GM23248 (cell line): ENCODE measurements around the gene EFCAB6. TPM values are rescaled to one million over a fixed set of nuclear protein-coding genes. Genes with fewer than 3 reads are reported as not detected.

Experiments used
- DNase-seq: peaks from one replicate; pipeline ENCODE4 v3.0.0-alpha.2; 2015
- H2AFZ ChIP-seq: fragments of 200-600 bp; sonication (generic); 2 replicates; pipeline ENCODE4 v1.6.1; 2016; ENCODE audit warnings: antibody characterized with exemption
- H3F3A ChIP-seq: fragments of 200-600 bp; sonication (generic); 2 replicates; pipeline ENCODE4 v1.6.1; 2016; ENCODE audit warnings: mild to moderate bottlenecking, antibody characterized with exemption, mixed run types; ENCODE audit not compliant: insufficient read depth
- H3K27ac ChIP-seq: fragments of 200-600 bp; sonication (generic); 2 replicates; pipeline ENCODE4 v1.5.1; 2016; ENCODE audit warnings: mild to moderate bottlenecking
- H3K27me3 ChIP-seq: fragments of 200-600 bp; sonication (generic); replicated peaks from 2 replicates; pipeline ENCODE4 v1.6.1; 2016; ENCODE audit warnings: mild to moderate bottlenecking; ENCODE audit not compliant: insufficient read depth
- H3K36me3 ChIP-seq: fragments of 200-600 bp; sonication (generic); 2 replicates; pipeline ENCODE4 v1.6.1; 2016; ENCODE audit warnings: low read depth, mild to moderate bottlenecking
- H3K4me1 ChIP-seq: fragments of 200-600 bp; sonication (generic); 2 replicates; pipeline ENCODE4 v1.6.1; 2016; ENCODE audit warnings: mild to moderate bottlenecking; ENCODE audit not compliant: insufficient read depth
- H3K4me2 ChIP-seq: fragments of 200-600 bp; sonication (generic); one replicate; pipeline ENCODE4 v1.6.1; 2016; ENCODE audit warnings: mild to moderate bottlenecking; ENCODE audit not compliant: unreplicated experiment
- H3K4me3 ChIP-seq: fragments of 200-600 bp; sonication (generic); 2 replicates; pipeline ENCODE4 v1.5.1; 2016; ENCODE audit warnings: mild to moderate bottlenecking
- H3K79me2 ChIP-seq: fragments of 200-600 bp; sonication (generic); 2 replicates; pipeline ENCODE4 v1.6.1; 2016; ENCODE audit warnings: mild to moderate bottlenecking; ENCODE audit not compliant: insufficient read depth
- H3K9ac ChIP-seq: fragments of 200-600 bp; sonication (generic); 2 replicates; pipeline ENCODE4 v1.6.1; 2016; ENCODE audit warnings: mild to moderate bottlenecking
- H3K9me2 ChIP-seq: fragments of 200-600 bp; sonication (generic); 2 replicates; pipeline ENCODE4 v1.6.1; 2016; ENCODE audit warnings: mixed run types, mild to moderate bottlenecking, moderate library complexity; ENCODE audit not compliant: insufficient read depth
- H3K9me3 ChIP-seq: fragments of 200-600 bp; sonication (generic); one replicate; pipeline ENCODE4 v1.6.1; 2017; ENCODE audit warnings: low read depth
- H4K20me1 ChIP-seq: fragments of 200-600 bp; sonication (generic); 2 replicates; pipeline ENCODE4 v1.6.0; 2016; ENCODE audit not compliant: insufficient read depth
- EZH2 ChIP-seq: fragments of 200-600 bp; sonication (generic); IDR thresholded peaks from 2 replicates; pipeline ENCODE4 v1.6.1; 2018; ENCODE audit warnings: antibody characterized with exemption, mild to moderate bottlenecking; ENCODE audit not compliant: insufficient read depth, poor library complexity, severe bottlenecking
- EZH2phosphoT487 ChIP-seq: fragments of 200-600 bp; sonication (generic); IDR thresholded peaks from 2 replicates; pipeline ENCODE4 v1.6.1; 2018; ENCODE audit warnings: antibody characterized with exemption, moderate library complexity, mild to moderate bottlenecking, low read depth; ENCODE audit not compliant: insufficient read depth
- WGBS, 2 experiments: methylation state at CpG; one replicate each; pipeline ENCODE4 v1.1.6; 2015 to 2017; ENCODE audit warnings: low lambda C conversion rate in 2 of 2, low coverage in 1 of 2; ENCODE audit errors: missing lambda C conversion rate in 2 of 2; 5-methylcytosine and 5-hydroxymethylcytosine counted together
- in situ Hi-C: fragments of 300-500 bp; cut with MboI; formaldehyde crosslinking; loops from 2 replicates; pipeline ENCODE4 v1.15.0; 2020
- polyA plus RNA-seq: library from polyadenylated mRNA; unstranded; fragments of >200 nt; fragmentation: Nextera tagmentation; extraction: Ambion mirVana; gene quantifications from 2 replicates; pipeline ENCODE4 v1.2.1, GENCODE V29; 2016
- total RNA-seq: library from RNA; depleted of rRNA; stranded (reverse); fragments of >200 nt; shearing (Covaris generic); gene quantifications from 2 replicates; pipeline ENCODE4 v1.2.3, GENCODE V29; 2014

The EFCAB6 gene
- total and polyA plus RNA-seq, 2 experiments from 2014 or later: 1.5 to 2.1 TPM

DNA sequence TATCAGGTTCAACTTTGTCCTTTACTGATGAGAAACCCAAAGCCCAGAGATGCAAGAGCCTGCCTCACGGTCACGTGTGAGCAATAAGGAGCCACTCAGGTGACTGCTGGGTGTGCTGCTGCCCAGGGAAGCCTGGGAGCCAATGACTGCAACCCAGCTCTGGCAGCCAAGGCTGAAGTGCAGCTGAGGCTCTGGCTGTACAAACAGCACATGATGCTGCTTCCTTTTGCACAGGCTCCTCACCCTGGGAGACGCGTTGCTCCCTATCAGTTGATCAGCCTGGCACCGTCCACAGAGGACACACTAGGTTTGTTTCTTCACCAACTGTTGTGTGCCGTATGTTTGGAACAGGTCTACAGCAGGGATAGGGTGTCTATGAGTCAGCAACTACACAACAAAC, 168.7 kb downstream of the EFCAB6 start:
- Histone ChIP-seq H3K36me3 (no peaks in the 10 kb centered on the region), H3F3A (no peaks in the 10 kb centered on the region), H3K4me2 (no peak overlapping the region), H3K9ac (no peak overlapping the region), H2AFZ (no peak overlapping the region), H3K4me1 (no peaks in the 10 kb centered on the region), H3K27ac (no peak overlapping the region), H3K9me2 (no peaks in the 10 kb centered on the region), H4K20me1 (no peaks in the 10 kb centered on the region), H3K27me3 (peaks cover 4% of the 10 kb centered on the region; the same call in 1 of the 2 replicates), H3K79me2 (no peaks in the 10 kb centered on the region), H3K9me3 (no peaks in the 10 kb centered on the region), H3K4me3 (no peak overlapping the region)
- WGBS, 2 experiments: 63 to 70% methylated on average over 6 of the region's 6 CpGs
- TF ChIP-seq EZH2phosphoT487 (no peak), EZH2 (no peak)
- DNase-seq: no peak
- in situ Hi-C loops: no loop called here

DNA sequence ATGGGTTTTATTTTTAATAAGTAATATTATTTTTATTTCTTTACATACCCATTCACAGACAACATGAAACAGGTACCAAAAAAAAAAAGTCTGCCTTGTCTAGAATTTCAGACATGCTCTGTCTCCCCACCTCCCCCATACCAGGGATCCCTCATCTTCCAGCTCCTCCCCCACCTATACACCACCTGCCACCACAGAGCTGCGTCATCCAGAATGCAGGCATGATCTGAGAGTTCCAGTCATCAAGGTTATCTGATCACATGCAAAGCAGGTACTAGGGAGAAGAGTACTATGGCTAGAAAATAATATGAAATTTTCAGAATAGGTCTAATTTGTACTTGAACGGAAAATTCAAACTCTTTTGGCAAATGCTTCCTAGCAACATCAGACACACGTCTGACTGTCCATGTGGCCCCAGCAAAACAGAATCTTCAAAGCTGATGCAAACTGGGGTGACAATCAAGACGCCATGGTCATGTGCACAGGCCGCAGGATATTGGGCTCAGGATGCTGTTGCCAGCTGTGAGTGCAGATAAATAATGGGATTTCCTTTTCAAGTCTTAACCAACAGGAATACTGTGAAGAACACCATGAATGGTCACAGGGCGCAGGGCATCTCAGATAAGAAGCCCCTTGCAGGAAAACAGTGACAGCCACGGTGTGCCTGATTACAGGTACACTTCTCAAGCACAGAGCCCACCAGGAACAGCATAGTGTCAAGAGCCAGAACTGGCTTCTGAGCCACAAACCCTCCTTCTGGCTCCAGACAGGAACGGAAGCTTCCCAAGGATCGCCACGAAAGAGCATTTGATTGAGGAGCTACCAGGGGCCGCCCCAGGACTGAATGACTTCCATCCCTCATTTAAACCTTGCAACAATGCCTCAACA, 169.5 kb downstream of the EFCAB6 start:
- no peaks in the 10 kb centered on the region for H3F3A ChIP-seq
- H4K20me1 ChIP-seq: no peaks in the 10 kb centered on the region
- H3K4me3 ChIP-seq: no peak overlapping the region
- no peak for DNase-seq
- no peaks in the 10 kb centered on the region for H3K9me2 ChIP-seq
- no peak overlapping the region for H2AFZ ChIP-seq
- H3K4me2 ChIP-seq: no peak overlapping the region
- no peaks in the 10 kb centered on the region for H3K79me2 ChIP-seq
- no peak overlapping the region for H3K9ac ChIP-seq
- no peaks in the 10 kb centered on the region for H3K4me1 ChIP-seq
- no peaks in the 10 kb centered on the region for H3K9me3 ChIP-seq
- 53 to 55% methylated on average over 11 of the region's 11 CpGs for WGBS, 2 experiments
- H3K27me3 ChIP-seq: peaks cover 4% of the 10 kb centered on the region; the same call in 1 of the 2 replicates
- in situ Hi-C loops: no loop called here
- H3K36me3 ChIP-seq: no peaks in the 10 kb centered on the region
- TF ChIP-seq EZH2 (no peak), EZH2phosphoT487 (no peak)
- no peak overlapping the region for H3K27ac ChIP-seq

DNA sequence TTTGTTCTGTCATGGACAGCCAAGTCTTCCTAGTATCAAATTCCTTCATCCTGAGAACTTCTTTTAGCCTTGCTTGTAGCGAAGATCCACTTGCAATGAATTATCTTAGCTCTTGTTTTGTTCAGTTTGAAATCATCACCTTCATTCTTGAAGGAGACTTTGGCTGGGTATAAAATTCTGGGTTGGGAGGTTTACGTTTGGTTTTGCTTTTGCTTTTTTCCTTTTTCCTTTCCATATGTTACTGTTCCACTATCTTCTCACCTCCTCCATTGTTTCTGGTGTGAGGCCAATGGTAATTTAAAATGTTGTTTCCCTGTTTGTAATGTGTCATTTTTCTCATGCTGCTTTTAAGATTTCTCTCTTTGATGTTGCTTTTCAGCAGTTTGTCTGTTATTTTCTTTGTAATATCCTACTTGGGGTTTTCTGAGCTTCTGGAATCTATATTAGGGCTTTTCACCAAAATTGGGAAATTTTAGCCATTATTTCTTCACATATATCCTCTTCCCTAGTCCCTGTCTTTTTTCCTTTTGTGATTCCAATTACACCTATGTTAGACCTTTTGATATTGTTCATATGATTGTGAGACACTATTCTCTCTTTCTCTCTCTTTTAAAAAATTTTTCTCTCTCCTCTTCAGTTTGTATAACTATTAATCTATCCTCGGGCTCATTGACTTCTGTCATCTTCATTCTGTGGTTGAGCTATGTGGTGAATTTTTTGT, 172.7 kb downstream of the EFCAB6 start:
- no peaks in the 10 kb centered on the region for H3F3A ChIP-seq
- DNase-seq: no peak
- no peak overlapping the region for H3K4me2 ChIP-seq
- H2AFZ ChIP-seq: no peak overlapping the region
- in situ Hi-C loops: no loop called here
- no peaks in the 10 kb centered on the region for H3K27me3 ChIP-seq
- no peaks in the 10 kb centered on the region for H3K4me1 ChIP-seq
- H3K9ac ChIP-seq: no peak overlapping the region
- H3K4me3 ChIP-seq: no peak overlapping the region
- no peaks in the 10 kb centered on the region for H4K20me1 ChIP-seq
- no peaks in the 10 kb centered on the region for H3K9me2 ChIP-seq
- no peaks in the 10 kb centered on the region for H3K9me3 ChIP-seq
- H3K36me3 ChIP-seq: no peaks in the 10 kb centered on the region
- WGBS, 2 experiments: 27 to 37% methylated on average over 3 of the region's 3 CpGs
- H3K27ac ChIP-seq: no peak overlapping the region
- TF ChIP-seq EZH2phosphoT487 (no peak), EZH2 (no peak)
- H3K79me2 ChIP-seq: no peaks in the 10 kb centered on the region

DNA sequence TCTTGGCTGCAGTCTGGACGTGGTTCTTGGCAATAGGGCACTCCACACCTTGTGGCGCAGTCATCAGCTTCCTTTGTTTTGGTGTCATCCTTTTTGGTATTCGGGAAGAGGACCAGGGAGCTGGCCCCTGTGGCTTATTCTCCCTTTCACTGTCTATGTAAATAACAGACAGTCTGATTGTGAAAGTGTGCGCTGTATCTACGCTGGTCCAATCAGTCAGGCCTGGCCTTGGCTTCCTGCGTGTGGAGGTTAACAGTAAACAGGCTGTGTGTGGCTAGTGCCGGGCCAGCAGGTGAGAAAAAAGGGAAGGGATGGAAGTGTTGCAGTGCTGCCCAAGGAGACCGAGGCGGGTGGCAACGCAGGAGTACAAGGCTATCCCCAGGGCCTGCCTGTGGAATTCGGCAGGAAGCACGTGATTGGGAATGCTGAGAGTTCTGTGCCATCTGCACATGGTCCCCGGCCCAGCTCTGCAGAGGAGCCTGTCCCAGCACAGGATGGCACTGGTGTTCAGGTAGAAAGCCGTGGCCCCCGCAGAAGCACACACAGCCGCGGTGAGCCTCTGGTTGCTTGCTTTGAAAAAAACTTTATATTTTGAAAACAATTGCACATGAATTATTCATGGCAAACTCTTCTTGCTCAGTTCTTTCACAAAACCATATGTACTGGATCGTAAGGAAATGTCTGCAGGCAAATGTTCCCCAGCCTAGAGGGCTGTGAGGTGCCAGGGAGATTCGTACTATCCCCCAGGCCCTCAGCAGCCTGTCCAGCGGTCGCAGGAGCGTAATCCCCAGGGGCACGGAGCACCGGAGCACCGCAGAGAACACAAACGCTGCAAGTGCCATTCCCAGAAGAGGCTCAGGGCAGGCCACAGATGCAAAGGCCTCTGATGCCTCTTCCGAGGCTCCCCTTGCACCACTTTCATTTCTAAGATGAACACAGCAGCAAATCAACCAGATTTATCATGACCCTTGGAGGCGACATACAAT, 174.5 kb downstream of the EFCAB6 start:
- 59 to 61% methylated on average over 28 of the region's 28 CpGs for WGBS, 2 experiments
- no peak overlapping the region for H3K4me3 ChIP-seq
- in situ Hi-C loops: no loop called here

More for the DNA sequence above, 174.5 kb downstream of the EFCAB6 start:
- no peak for DNase-seq
- no peaks in the 10 kb centered on the region for H3F3A ChIP-seq
- TF ChIP-seq EZH2phosphoT487 (no peak), EZH2 (no peak)
- H3K4me2 ChIP-seq: no peak overlapping the region
- no peak overlapping the region for H2AFZ ChIP-seq
- no peaks in the 10 kb centered on the region for H3K36me3 ChIP-seq
- no peak overlapping the region for H3K9ac ChIP-seq
- H3K9me2 ChIP-seq: no peaks in the 10 kb centered on the region
- no peaks in the 10 kb centered on the region for H3K9me3 ChIP-seq
- no peak overlapping the region for H3K27ac ChIP-seq
- no peaks in the 10 kb centered on the region for H3K27me3 ChIP-seq
- H3K79me2 ChIP-seq: no peaks in the 10 kb centered on the region
- H4K20me1 ChIP-seq: no peaks in the 10 kb centered on the region
- H3K4me1 ChIP-seq: no peaks in the 10 kb centered on the region
